CD8-positive, alpha-beta memory T cell (primary cell): ENCODE data around the gene SYCN. TPM values are rescaled to one million over a fixed set of nuclear protein-coding genes. Genes with fewer than 3 reads are reported as not detected.

ENCODE experiments used
- CTCF ChIA-PET: fragments of 350-600 bp; sonication (Branson Sonifier 250); formaldehyde crosslinking; loops from one replicate; lab custom pipeline; 2021; ENCODE audit warnings: antibody characterized with exemption; lab: Charles Lee
- POLR2A ChIA-PET: fragments of 350-600 bp; sonication (Branson Sonifier 250); formaldehyde crosslinking; loops from one replicate; lab custom pipeline; 2021; ENCODE audit warnings: antibody characterized with exemption; lab: Charles Lee
- DNase-seq, 5 donors: peaks; one replicate each; pipeline versions ENCODE4 v3.0.0 to v3.0.0-alpha.2; 2020 to 2022; ENCODE audit warnings: mixed read lengths in 1 of 5
- H3K27ac ChIP-seq: one replicate; pipeline ENCODE4 v1.7.0; 2013; ENCODE audit warnings: low read depth, mild to moderate bottlenecking, low read length, moderate library complexity
- H3K27me3 ChIP-seq: 2 replicates; pipeline ENCODE4 v1.7.0; 2013; ENCODE audit warnings: low read length, mild to moderate bottlenecking; ENCODE audit not compliant: insufficient read depth, poor library complexity, severe bottlenecking
- H3K36me3 ChIP-seq: 2 replicates; pipeline ENCODE4 v1.7.0; 2013; ENCODE audit warnings: mild to moderate bottlenecking, low read length, moderate library complexity; ENCODE audit not compliant: insufficient read depth
- H3K4me1 ChIP-seq: 2 replicates; pipeline ENCODE4 v1.7.0; 2013; ENCODE audit warnings: mild to moderate bottlenecking, low read length, moderate library complexity; ENCODE audit not compliant: insufficient read depth
- H3K4me3 ChIP-seq: 2 replicates; pipeline ENCODE4 v1.7.0; 2013; ENCODE audit warnings: mild to moderate bottlenecking, low read length
- H3K9me3 ChIP-seq: 2 replicates; pipeline ENCODE4 v1.7.0; 2013; ENCODE audit warnings: mild to moderate bottlenecking, low read length
- H3K27ac Mint-ChIP-seq, 8 donors: one replicate each; pipeline ENCODE4 v1.8.0; 2020 to 2021; ENCODE audit warnings: mixed read lengths in 8 of 8, mild to moderate bottlenecking in 6 of 8, inconsistent platforms in 3 of 8, moderate library complexity in 3 of 8
- H3K27me3 Mint-ChIP-seq, 2 donors: one replicate each; pipeline ENCODE4 v1.8.0; 2020 to 2021; ENCODE audit warnings: mixed read lengths in 2 of 2, mild to moderate bottlenecking in 1 of 2, moderate library complexity in 1 of 2
- H3K36me3 Mint-ChIP-seq, 3 donors: one replicate each; pipeline ENCODE4 v1.8.0; 2020 to 2021; ENCODE audit warnings: mixed read lengths in 3 of 3, inconsistent platforms in 1 of 3, mild to moderate bottlenecking in 1 of 3
- H3K4me1 Mint-ChIP-seq, 3 donors: one replicate each; pipeline ENCODE4 v1.8.0; 2020 to 2021; ENCODE audit warnings: mixed read lengths in 3 of 3, inconsistent platforms in 1 of 3, mild to moderate bottlenecking in 1 of 3
- H3K4me3 Mint-ChIP-seq, 7 donors: one replicate each; pipeline ENCODE4 v1.8.0; 2020 to 2021; ENCODE audit warnings: mixed read lengths in 7 of 7, mild to moderate bottlenecking in 6 of 7, moderate library complexity in 4 of 7, inconsistent platforms in 2 of 7
- H3K9me3 Mint-ChIP-seq, 5 donors: one replicate each; pipeline ENCODE4 v1.8.0; 2020 to 2022; ENCODE audit warnings: mixed read lengths in 5 of 5, mild to moderate bottlenecking in 3 of 5, moderate library complexity in 2 of 5, inconsistent platforms in 1 of 5
- polyA plus RNA-seq: library from polyadenylated mRNA; unstranded; fragments of 300-500 nt; fragmentation: Illumina TruSeq; gene quantifications from one replicate; pipeline ENCODE4 v1.2.3, GENCODE V29; 2021
- total RNA-seq, 2 experiments: library from RNA; stranded (reverse); gene quantifications; one replicate each; pipeline ENCODE4 v1.2.3, GENCODE V29; 2021

The SYCN gene
- total and polyA plus RNA-seq, 3 experiments from 2014 or later: not detected

DNA sequence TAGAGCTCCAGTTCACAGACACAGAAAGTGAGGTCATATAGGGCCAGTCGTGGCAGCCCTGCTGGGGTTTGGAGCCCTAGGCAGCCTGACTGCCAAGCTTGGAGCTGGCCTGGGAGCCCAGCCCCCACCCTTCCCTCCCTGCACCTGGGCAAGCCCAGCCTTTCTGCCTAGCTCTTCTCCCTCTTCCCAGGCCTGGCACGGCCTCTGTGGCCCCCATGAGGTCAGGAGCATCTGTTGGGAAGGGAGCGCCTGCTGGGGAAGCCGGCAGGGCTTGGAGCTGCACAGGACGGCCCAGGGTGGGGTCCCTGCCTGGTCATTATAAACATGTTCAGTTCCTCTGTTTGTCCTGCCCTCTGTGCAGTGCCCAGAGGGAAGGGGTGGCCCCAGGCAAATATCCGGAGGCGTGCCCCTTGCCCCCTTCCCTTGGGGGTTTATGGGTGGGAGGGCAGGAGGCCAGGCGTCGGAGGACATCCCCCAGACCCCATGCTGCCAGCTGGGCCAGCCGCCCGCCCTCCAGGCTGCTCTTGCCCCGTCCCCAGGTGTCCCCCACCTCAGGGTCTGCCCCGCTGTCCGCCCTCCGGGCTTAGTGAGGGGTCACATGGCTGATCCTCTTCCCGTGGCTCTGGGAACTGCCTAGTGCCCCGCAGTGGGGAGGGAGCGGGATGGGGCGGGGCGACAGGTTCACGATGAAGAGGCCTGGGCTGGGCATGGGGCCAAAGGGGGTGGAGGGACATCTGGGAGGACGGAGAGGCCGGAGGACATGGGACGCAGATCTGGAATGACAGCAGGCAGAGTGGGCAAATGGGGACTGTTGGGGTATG lies 37.3 kb downstream of the SYCN start:
- Histone ChIP-seq H3K4me1 (no peaks in the 10 kb centered on the region), H3K36me3 (no peaks in the 10 kb centered on the region), H3K27ac (no peak overlapping the region), H3K9me3 (no peaks in the 10 kb centered on the region), H3K4me3 (no peak overlapping the region), H3K27me3 (no peaks in the 10 kb centered on the region)
- Mint-ChIP-seq H3K4me1 (peaks cover 4 to 7% (median 5%) of the 10 kb centered on the region in 3 donors), H3K9me3 (no peaks in the 10 kb centered on the region), H3K27me3 (no peaks in the 10 kb centered on the region), H3K36me3 (peaks cover 0 to 30% (median 2%) of the 10 kb centered on the region in 3 donors), H3K27ac (no peak overlapping the region), H3K4me3 (no peak overlapping the region)
- POLR2A ChIA-PET: no interaction called here
- CTCF ChIA-PET: no interaction called here
- DNase-seq: no peak

DNA sequence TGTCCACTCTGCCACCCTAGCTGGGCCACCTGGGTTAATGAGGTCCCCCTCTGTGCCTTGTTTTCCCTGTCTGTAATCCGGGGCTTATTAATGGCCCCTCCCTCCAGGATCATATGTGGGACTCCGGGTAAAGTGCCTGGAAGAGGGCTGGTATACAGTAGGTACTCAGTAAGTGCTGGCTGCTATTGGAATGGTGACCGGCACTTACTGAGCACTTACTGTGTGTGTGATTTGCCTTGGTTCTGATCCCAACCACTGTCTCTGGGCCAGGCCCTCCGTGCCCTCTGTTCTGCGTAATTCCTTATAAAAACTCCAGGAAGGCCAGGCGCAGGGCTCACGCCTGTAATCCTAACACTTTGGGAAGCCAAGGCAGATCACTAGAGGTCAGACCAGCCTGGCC lies 38.2 kb downstream of the SYCN start:
- H3K36me3 ChIP-seq: no peaks in the 10 kb centered on the region
- peaks cover 4 to 13% (median 5%) of the 10 kb centered on the region in 3 donors for H3K4me1 Mint-ChIP-seq
- H3K36me3 Mint-ChIP-seq: peaks cover 0 to 24% (median 2%) of the 10 kb centered on the region in 3 donors
- CTCF ChIA-PET: no interaction called here
- no peaks in the 10 kb centered on the region for H3K27me3 ChIP-seq
- H3K4me3 ChIP-seq: no peak overlapping the region
- H3K27ac ChIP-seq: no peak overlapping the region
- H3K27ac Mint-ChIP-seq: no peak overlapping the region
- H3K4me3 Mint-ChIP-seq: no peak overlapping the region
- no peaks in the 10 kb centered on the region for H3K9me3 Mint-ChIP-seq
- H3K9me3 ChIP-seq: no peaks in the 10 kb centered on the region
- H3K4me1 ChIP-seq: no peaks in the 10 kb centered on the region
- POLR2A ChIA-PET: no interaction called here
- H3K27me3 Mint-ChIP-seq: no peaks in the 10 kb centered on the region
- no peak for DNase-seq

DNA sequence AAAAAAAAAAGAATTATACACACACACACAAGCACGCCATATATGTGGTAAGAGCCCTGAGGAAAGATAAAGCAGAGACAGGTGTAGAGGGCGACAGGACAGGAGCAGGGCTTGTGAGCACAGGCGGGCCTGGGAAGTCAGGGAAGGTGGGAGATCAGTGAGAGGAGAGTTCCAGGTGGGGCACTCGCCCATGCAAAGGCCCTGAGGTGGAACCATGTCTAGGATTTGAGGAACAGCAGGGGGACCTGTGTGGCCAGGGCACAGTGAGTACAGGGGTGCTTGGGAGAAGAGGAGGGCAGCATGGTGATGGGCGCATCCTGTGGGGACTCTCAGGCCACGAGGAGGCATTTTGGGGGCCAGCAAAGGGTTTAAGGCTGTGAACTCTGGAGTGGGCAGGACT lies 39.8 kb downstream of the SYCN start:
- H3K27me3 ChIP-seq: no peaks in the 10 kb centered on the region
- H3K9me3 Mint-ChIP-seq: no peaks in the 10 kb centered on the region
- H3K4me3 ChIP-seq: no peak overlapping the region
- H3K4me1 ChIP-seq: no peaks in the 10 kb centered on the region
- DNase-seq: no peak
- ChIA-PET POLR2A (no interaction called here), CTCF (no interaction called here)
- H3K27me3 Mint-ChIP-seq: no peaks in the 10 kb centered on the region
- H3K4me3 Mint-ChIP-seq: no peak overlapping the region
- H3K36me3 ChIP-seq: no peaks in the 10 kb centered on the region
- H3K9me3 ChIP-seq: no peaks in the 10 kb centered on the region
- peaks cover 0 to 14% (median 2%) of the 10 kb centered on the region in 3 donors for H3K36me3 Mint-ChIP-seq
- peak overlapping the region in 2 of 8 donors; percentile 55 to 91 for H3K27ac Mint-ChIP-seq
- H3K4me1 Mint-ChIP-seq: peaks cover 10 to 23% (median 14%) of the 10 kb centered on the region in 3 donors
- H3K27ac ChIP-seq: no peak overlapping the region

DNA sequence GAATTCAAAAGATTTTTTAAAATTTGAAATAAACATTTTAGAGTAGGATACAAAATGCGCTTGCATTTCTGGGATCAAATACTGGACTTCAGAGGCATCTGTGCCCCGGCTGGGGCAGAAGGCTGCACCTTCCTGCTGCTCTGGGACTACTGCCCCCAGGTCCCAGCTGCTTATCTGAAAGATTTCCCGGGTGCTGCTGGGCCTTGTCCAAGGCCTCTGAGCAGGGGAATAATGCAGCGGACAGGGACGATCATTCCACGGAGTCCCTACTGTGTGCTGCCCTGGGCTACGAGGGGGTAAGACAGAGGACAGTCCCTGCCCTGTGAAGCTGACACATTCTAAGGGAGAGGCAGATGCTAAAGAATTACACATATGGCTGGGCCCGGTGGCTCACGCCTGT lies 40.4 kb downstream of the SYCN start:
- ChIA-PET POLR2A (no interaction called here), CTCF (no interaction called here)
- Mint-ChIP-seq H3K4me1 (peaks cover 14 to 29% (median 16%) of the 10 kb centered on the region in 3 donors), H3K4me3 (no peak overlapping the region), H3K36me3 (peaks cover 0 to 13% (median 1%) of the 10 kb centered on the region in 3 donors), H3K27me3 (no peaks in the 10 kb centered on the region), H3K27ac (peak overlapping the region in 1 of 8 donors; percentile 6), H3K9me3 (no peaks in the 10 kb centered on the region)
- no peak for DNase-seq
- Histone ChIP-seq H3K4me1 (no peaks in the 10 kb centered on the region), H3K4me3 (no peak overlapping the region), H3K27me3 (no peaks in the 10 kb centered on the region), H3K36me3 (no peaks in the 10 kb centered on the region), H3K9me3 (no peaks in the 10 kb centered on the region), H3K27ac (no peak overlapping the region)

DNA sequence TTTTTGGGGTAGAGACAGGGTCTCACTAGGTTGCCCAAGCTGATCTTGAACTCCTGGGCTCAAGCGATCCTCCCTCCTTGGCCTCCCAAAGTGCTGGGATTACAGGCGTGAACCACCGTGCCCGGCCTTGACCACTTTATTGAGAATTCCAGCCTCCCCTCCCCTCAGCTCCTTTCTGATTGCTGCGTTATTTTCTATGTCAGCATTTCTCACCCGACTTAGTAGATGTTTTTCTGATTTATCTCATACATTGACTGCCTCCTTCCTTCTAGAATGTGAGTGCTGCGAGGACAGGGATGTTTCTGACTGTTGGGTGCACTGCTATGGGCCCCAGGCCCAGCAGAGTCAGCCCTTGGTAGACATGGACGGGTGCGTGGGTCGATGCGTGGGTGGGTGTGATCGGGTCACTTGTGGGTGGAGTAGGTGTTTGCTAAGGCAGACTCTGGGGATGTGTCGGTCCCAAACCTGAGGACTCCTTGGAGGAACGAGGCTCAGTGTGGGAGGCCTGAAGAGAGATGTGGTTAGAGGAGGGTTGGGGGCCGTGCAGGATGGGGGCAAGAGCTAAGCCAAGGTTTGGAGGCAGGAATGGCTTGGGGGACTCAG lies 41.5 kb downstream of the SYCN start:
- no peak for DNase-seq
- Histone ChIP-seq H3K27ac (no peak overlapping the region), H3K27me3 (no peaks in the 10 kb centered on the region), H3K36me3 (no peaks in the 10 kb centered on the region), H3K4me1 (no peaks in the 10 kb centered on the region), H3K4me3 (no peak overlapping the region), H3K9me3 (no peaks in the 10 kb centered on the region)
- CTCF ChIA-PET: no interaction called here
- Mint-ChIP-seq H3K9me3 (no peaks in the 10 kb centered on the region), H3K27ac (peak overlapping the region in 4 of 8 donors; percentile 69 to 85 (median 83)), H3K36me3 (peaks cover 0 to 9% (median 4%) of the 10 kb centered on the region in 3 donors), H3K27me3 (no peaks in the 10 kb centered on the region), H3K4me1 (peaks cover 20 to 36% (median 21%) of the 10 kb centered on the region in 3 donors), H3K4me3 (no peak overlapping the region)
- POLR2A ChIA-PET: no interaction called here

DNA sequence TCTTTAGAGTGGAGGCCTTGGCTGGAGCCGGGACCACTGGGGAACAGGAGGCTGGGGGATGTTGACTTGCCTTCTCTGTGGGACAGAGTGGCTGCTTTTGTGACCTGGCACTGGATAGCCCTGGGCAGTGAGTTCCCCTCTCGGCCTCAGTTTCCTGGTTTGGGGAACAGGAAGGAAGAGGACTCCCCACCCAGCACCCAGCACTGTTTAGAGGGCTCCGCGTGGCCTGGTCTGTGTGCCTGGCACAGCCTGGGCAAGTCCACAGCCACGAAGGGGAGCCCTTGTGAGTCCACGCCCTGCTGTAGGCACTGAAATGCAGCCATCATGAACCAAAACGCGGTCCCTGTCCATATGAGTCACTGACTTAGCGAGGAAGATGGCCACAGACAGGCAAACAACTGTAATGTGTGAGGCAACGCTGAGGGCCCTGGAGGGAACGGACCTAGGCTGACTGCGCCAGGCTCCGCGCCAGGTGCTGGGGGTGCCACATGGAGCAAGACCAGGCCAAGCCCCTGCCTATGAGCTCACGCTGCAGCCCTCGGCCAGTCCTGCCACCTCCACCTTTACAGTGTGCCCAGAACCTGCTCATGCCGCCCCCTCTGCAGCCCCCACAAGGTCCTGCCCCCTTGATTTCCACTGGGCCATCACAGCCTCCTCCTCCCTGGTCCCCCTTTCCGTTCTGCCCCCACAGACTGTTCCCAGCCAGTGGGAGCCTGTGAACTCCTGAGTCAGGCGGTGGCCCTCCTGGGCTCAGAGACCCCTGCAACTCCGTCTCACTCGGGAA lies 43.0 kb downstream of the SYCN start:
- ChIA-PET CTCF (no interaction called here), POLR2A (no interaction called here)
- no peak overlapping the region for H3K27ac ChIP-seq
- no peaks in the 10 kb centered on the region for H3K36me3 ChIP-seq
- H3K27me3 ChIP-seq: no peaks in the 10 kb centered on the region
- H3K27ac Mint-ChIP-seq: no peak overlapping the region
- peaks cover 0 to 9% (median 4%) of the 10 kb centered on the region in 3 donors for H3K36me3 Mint-ChIP-seq
- no peaks in the 10 kb centered on the region for H3K4me1 ChIP-seq
- peak in 1 of 5 donors; percentile 39 for DNase-seq
- H3K4me3 Mint-ChIP-seq: no peak overlapping the region
- peaks cover 25 to 40% (median 27%) of the 10 kb centered on the region in 3 donors for H3K4me1 Mint-ChIP-seq
- no peaks in the 10 kb centered on the region for H3K9me3 Mint-ChIP-seq
- H3K27me3 Mint-ChIP-seq: no peaks in the 10 kb centered on the region
- no peaks in the 10 kb centered on the region for H3K9me3 ChIP-seq
- H3K4me3 ChIP-seq: no peak overlapping the region

DNA sequence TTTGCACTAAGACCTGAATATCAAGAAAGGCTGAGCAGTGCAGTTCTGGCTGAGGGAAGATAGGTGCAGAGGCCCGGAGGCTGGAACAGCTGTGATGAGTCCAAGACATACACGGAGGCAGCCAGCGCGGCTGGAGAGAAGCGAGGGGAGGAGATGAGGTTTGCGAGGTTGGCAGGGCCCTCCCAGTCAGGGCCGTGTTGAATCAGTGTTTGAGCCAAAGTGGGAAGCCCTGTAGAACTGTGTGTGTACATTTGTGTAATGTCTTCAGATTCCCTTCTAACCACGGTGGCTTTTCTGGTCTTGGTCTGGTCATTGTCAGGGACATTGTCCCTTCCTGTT lies 43.6 kb downstream of the SYCN start:
- H3K27ac ChIP-seq: no peak overlapping the region
- no peaks in the 10 kb centered on the region for H3K27me3 ChIP-seq
- Mint-ChIP-seq H3K4me3 (no peak overlapping the region), H3K36me3 (peaks cover 0 to 10% (median 4%) of the 10 kb centered on the region in 3 donors), H3K9me3 (no peaks in the 10 kb centered on the region), H3K27me3 (no peaks in the 10 kb centered on the region), H3K4me1 (peaks cover 27 to 44% (median 32%) of the 10 kb centered on the region in 3 donors), H3K27ac (peak overlapping the region in 3 of 8 donors; percentile 27 to 92 (median 70))
- no peaks in the 10 kb centered on the region for H3K36me3 ChIP-seq
- no peaks in the 10 kb centered on the region for H3K9me3 ChIP-seq
- no peak overlapping the region for H3K4me3 ChIP-seq
- no peak for DNase-seq
- POLR2A ChIA-PET: no interaction called here
- CTCF ChIA-PET: no interaction called here
- H3K4me1 ChIP-seq: no peaks in the 10 kb centered on the region
